Prostate gland (tissue), 2 donors: ENCODE results near the gene MBOAT2.

Source experiments
- POLR2A ChIP-seq: fragments of 450-650 bp; IDR thresholded peaks from one replicate; pipeline ENCODE4 v1.6.1; 2016; ENCODE audit warnings: antibody characterized with exemption, mild to moderate bottlenecking
- POLR2AphosphoS5 ChIP-seq: sonication (generic); formaldehyde crosslinking; IDR thresholded peaks from one replicate; pipeline ENCODE4 v1.6.1; 2017; ENCODE audit warnings: antibody characterized with exemption
- TF ChIP-seq, protein P1 (sequence below), 4 experiments: fragments of 200-600 bp in 2 of 4; fragments of 450-650 bp in 2 of 4; sonication (generic) in 2 of 4; IDR thresholded peaks; 1 replicate in 3 of 4; 2 replicates in 1 of 4; pipeline ENCODE4 v1.5.1; 2016 to 2019; ENCODE audit warnings: antibody characterized with exemption in 4 of 4, mild to moderate bottlenecking in 2 of 4, moderate library complexity in 2 of 4

DNA sequence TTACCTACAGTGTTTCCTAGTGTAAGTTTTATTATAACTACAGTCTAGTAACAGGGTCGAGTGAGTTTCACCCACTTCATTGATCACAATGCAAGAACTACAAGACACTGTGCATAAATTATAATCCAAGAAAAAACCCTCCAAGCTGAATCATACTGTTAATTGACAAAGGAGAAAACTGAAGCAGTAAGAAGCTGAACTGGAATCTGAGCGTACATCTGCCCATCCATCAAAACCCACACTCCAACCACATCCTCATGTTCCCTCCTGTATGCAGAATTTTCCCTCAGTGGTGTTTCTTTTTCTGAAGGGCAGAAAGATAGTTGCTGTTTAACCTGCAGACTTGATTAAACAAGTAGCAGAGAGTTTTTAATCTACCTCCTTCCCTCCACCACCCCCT, 116.6 kb downstream of the MBOAT2 start:
- TF ChIP-seq, protein P1, sequence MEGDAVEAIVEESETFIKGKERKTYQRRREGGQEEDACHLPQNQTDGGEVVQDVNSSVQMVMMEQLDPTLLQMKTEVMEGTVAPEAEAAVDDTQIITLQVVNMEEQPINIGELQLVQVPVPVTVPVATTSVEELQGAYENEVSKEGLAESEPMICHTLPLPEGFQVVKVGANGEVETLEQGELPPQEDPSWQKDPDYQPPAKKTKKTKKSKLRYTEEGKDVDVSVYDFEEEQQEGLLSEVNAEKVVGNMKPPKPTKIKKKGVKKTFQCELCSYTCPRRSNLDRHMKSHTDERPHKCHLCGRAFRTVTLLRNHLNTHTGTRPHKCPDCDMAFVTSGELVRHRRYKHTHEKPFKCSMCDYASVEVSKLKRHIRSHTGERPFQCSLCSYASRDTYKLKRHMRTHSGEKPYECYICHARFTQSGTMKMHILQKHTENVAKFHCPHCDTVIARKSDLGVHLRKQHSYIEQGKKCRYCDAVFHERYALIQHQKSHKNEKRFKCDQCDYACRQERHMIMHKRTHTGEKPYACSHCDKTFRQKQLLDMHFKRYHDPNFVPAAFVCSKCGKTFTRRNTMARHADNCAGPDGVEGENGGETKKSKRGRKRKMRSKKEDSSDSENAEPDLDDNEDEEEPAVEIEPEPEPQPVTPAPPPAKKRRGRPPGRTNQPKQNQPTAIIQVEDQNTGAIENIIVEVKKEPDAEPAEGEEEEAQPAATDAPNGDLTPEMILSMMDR (IDR thresholded peaks at IDR 0.05): no peak
- TF ChIP-seq POLR2A: no peak
- TF ChIP-seq POLR2AphosphoS5: no peak
